GM23338 (cell line): ENCODE results near the gene ISL1. TPM values are rescaled to one million over a fixed set of nuclear protein-coding genes. Genes with fewer than 3 reads are reported as not detected.

ENCODE experiments used
- ATAC-seq: fragments of 200-7000 bp; cut with Tn5 transposase; 3 replicates; pipeline ENCODE4 v1.9.1; 2020
- DNase-seq: peaks from one replicate; pipeline ENCODE4 v3.0.0-alpha.2; 2015; ENCODE audit warnings: low spot score
- H2AFZ ChIP-seq: fragments of 200-600 bp; sonication (generic); 2 replicates; pipeline ENCODE4 v1.8.0; 2016; ENCODE audit warnings: antibody characterized with exemption, mild to moderate bottlenecking, moderate library complexity
- H3F3A ChIP-seq: fragments of 200-600 bp; sonication (generic); replicated peaks from 2 replicates; pipeline ENCODE4 v1.8.0; 2017; ENCODE audit warnings: antibody characterized with exemption, mixed run types, low read depth
- H3K27ac ChIP-seq: fragments of 200-600 bp; sonication (generic); 2 replicates; pipeline ENCODE4 v1.6.1; 2016; ENCODE audit warnings: low read depth
- H3K27me3 ChIP-seq: fragments of 200-600 bp; sonication (generic); 2 replicates; pipeline ENCODE4 v1.8.0; 2016; ENCODE audit warnings: mild to moderate bottlenecking, mixed run types, moderate library complexity; ENCODE audit not compliant: insufficient read depth
- H3K36me3 ChIP-seq: fragments of 200-600 bp; sonication (generic); 2 replicates; pipeline ENCODE4 v1.8.0; 2016; ENCODE audit warnings: mild to moderate bottlenecking; ENCODE audit not compliant: insufficient read depth
- H3K4me1 ChIP-seq: fragments of 200-600 bp; sonication (generic); 2 replicates; pipeline ENCODE4 v1.8.0; 2016; ENCODE audit warnings: mild to moderate bottlenecking, moderate library complexity; ENCODE audit not compliant: insufficient read depth
- H3K4me2 ChIP-seq: fragments of 200-600 bp; sonication (generic); 2 replicates; pipeline ENCODE4 v1.7.1; 2017; ENCODE audit warnings: mixed run types
- H3K4me3 ChIP-seq: fragments of 200-600 bp; sonication (generic); 2 replicates; pipeline ENCODE4 v1.6.1; 2016; ENCODE audit warnings: mixed run types
- H3K79me2 ChIP-seq: fragments of 200-600 bp; sonication (generic); replicated peaks from 2 replicates; pipeline ENCODE4 v1.8.0; 2017; ENCODE audit warnings: mild to moderate bottlenecking; ENCODE audit not compliant: insufficient read depth
- H3K9me2 ChIP-seq: fragments of 200-600 bp; sonication (generic); 2 replicates; pipeline ENCODE4 v1.8.0; 2017; ENCODE audit not compliant: insufficient read depth
- H4K20me1 ChIP-seq: fragments of 200-600 bp; sonication (generic); replicated peaks from 2 replicates; pipeline ENCODE4 v1.8.0; 2017; ENCODE audit warnings: mild to moderate bottlenecking; ENCODE audit not compliant: insufficient read depth
- H3K27ac Mint-ChIP-seq: 2 replicates; pipeline ENCODE4 v1.8.0; 2020; ENCODE audit warnings: inconsistent platforms, mild to moderate bottlenecking, moderate library complexity, mixed read lengths
- H3K27me3 Mint-ChIP-seq: 3 replicates; pipeline ENCODE4 v1.8.0; 2022; ENCODE audit warnings: low read depth, mild to moderate bottlenecking, moderate library complexity, mixed read lengths, inconsistent platforms; ENCODE audit not compliant: insufficient read depth, poor library complexity
- H3K36me3 Mint-ChIP-seq: 3 replicates; pipeline ENCODE4 v1.8.0; 2021; ENCODE audit warnings: low read depth, mild to moderate bottlenecking, inconsistent platforms, moderate library complexity, mixed read lengths
- H3K4me1 Mint-ChIP-seq: 3 replicates; pipeline ENCODE4 v1.8.0; 2020; ENCODE audit warnings: mild to moderate bottlenecking, inconsistent platforms, mixed read lengths
- H3K4me3 Mint-ChIP-seq: 3 replicates; pipeline ENCODE4 v1.8.0; 2021; ENCODE audit warnings: moderate library complexity, mild to moderate bottlenecking, inconsistent platforms, mixed read lengths
- H3K9me3 Mint-ChIP-seq: 3 replicates; pipeline ENCODE4 v1.8.0; 2020; ENCODE audit warnings: moderate library complexity, mild to moderate bottlenecking, inconsistent platforms, mixed read lengths
- CREB1 ChIP-seq: fragments of 250-450 bp; sonication (Bioruptor Pico); IDR thresholded peaks from 2 replicates; pipeline ENCODE4 v1.5.0; 2020; ENCODE audit warnings: low read depth, mild to moderate bottlenecking, moderate library complexity
- EZH2 ChIP-seq: fragments of 200-600 bp; sonication (generic); IDR thresholded peaks from one replicate; pipeline ENCODE4 v1.8.0; 2017; ENCODE audit warnings: antibody characterized with exemption, mild to moderate bottlenecking, low read depth; ENCODE audit not compliant: unreplicated experiment
- EZH2phosphoT487 ChIP-seq: fragments of 200-600 bp; sonication (generic); IDR thresholded peaks from one replicate; pipeline ENCODE4 v1.8.1; 2018; ENCODE audit warnings: antibody characterized with exemption; ENCODE audit not compliant: unreplicated experiment
- NANOG ChIP-seq: IDR thresholded peaks from 2 replicates; pipeline ENCODE4 v1.6.1; 2016; ENCODE audit warnings: antibody characterized with exemption, borderline replicate concordance
- POLR2AphosphoS5 ChIP-seq: IDR thresholded peaks from 2 replicates; pipeline ENCODE4 v1.6.1; 2016; ENCODE audit warnings: antibody characterized with exemption, low read depth
- ZNF114 ChIP-seq: fragments of 250-450 bp; sonication (Bioruptor Pico); IDR thresholded peaks from 2 replicates; pipeline ENCODE4 v1.5.0; 2020; ENCODE audit warnings: mild to moderate bottlenecking, moderate library complexity
- ZNF462 ChIP-seq: fragments of 250-450 bp; sonication (Bioruptor Pico); IDR thresholded peaks from 2 replicates; pipeline ENCODE4 v1.5.0; 2020; ENCODE audit warnings: mild to moderate bottlenecking, moderate library complexity
- long read RNA-seq: library from polyadenylated mRNA; unstranded; transcript quantifications from one replicate; pipeline ENCODE4 v2.0.0, GENCODE V29; 2020; ENCODE audit not compliant: unreplicated experiment
- polyA plus RNA-seq: library from polyadenylated mRNA; unstranded; fragments of >200 nt; fragmentation: Nextera tagmentation; extraction: Ambion mirVana; gene quantifications from 2 replicates; pipeline ENCODE4 v1.2.1, GENCODE V29; 2016
- total RNA-seq: library from RNA; depleted of rRNA; stranded (reverse); fragments of >200 nt; shearing (Covaris generic); gene quantifications from 2 replicates; pipeline ENCODE4 v1.2.3, GENCODE V29; 2014; rRNA removed

Gene ISL1
- total RNA-seq (0.38 and 1.8 TPM in 2 replicates), polyA plus RNA-seq (0.50 and 0.55 TPM in 2 replicates)
- long read RNA-seq, partial matches to known transcripts, result 1 of 1 reads
- long read RNA-seq, other reads (novel, unspliced or antisense), result 0 of 1 reads

DNA sequence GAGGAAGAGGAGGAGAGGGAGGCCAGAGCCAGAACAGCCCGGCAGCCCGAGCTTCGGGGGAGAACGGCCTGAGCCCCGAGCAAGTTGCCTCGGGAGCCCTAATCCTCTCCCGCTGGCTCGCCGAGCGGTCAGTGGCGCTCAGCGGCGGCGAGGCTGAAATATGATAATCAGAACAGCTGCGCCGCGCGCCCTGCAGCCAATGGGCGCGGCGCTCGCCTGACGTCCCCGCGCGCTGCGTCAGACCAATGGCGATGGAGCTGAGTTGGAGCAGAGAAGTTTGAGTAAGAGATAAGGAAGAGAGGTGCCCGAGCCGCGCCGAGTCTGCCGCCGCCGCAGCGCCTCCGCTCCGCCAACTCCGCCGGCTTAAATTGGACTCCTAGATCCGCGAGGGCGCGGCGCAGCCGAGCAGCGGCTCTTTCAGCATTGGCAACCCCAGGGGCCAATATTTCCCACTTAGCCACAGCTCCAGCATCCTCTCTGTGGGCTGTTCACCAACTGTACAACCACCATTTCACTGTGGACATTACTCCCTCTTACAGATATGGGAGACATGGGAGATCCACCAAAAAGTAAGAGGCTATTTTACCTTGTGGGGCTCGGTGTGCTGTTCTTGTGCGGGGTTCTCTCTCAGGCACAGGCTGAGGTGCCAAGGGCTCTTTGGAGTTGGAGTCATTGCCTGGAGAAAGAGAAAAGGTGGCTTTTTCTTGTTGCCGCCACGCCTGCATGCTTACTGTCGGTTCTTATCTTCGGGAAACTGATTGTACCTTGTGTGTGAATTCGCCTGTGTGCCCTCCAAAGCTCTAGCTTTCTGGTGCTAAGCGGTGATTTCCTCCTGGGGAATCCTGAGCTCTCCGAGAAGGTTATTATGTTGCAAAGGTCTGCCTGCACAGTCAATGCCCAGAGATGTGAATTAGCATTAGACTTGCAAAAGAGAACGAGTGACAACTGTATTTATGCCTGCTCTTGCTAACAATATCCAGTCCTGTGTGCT is at the start of gene ISL1:
Gene ISL1 (plus strand): TSS at position 318 of the 991 bp plus-strand sequence. CDS start 224 bp downstream, at position 542.
- Mint-ChIP-seq H3K4me3 (peak within 1 kb of the TSS; percentile 78), H3K9me3 (no peaks in the 10 kb centered on the region; the same call in 1 of the 3 replicates), H3K4me1 (peaks cover 83% of the 10 kb centered on the region), H3K27ac (no peak within 1 kb of the TSS), H3K36me3 (no peaks in the 10 kb centered on the region), H3K27me3 (peaks cover 99% of the 10 kb centered on the region)
- Histone ChIP-seq H3K4me2 (peak within 1 kb of the TSS; percentile 87), H3K9me2 (no peaks in the 10 kb centered on the region), H2AFZ (peak within 1 kb of the TSS; percentile 78), H3F3A (peaks cover 31% of the 10 kb centered on the region), H3K27ac (no peak within 1 kb of the TSS), H4K20me1 (no peaks in the 10 kb centered on the region; the same call in 1 of the 2 replicates), H3K4me1 (peaks cover 68% of the 10 kb centered on the region), H3K79me2 (no peaks in the 10 kb centered on the region), H3K27me3 (peaks cover 92% of the 10 kb centered on the region), H3K4me3 (peak within 1 kb of the TSS; percentile 66), H3K36me3 (no peaks in the 10 kb centered on the region)
- TF ChIP-seq ZNF462 (CRISPR knock-in tag), result no peak
- peak; percentile 74 for TF ChIP-seq CREB1 (CRISPR knock-in tag)
- TF ChIP-seq NANOG, result 0 out of 2 replicates have a peak, but pooled peaks have one; percentile 21
- TF ChIP-seq ZNF114 (CRISPR knock-in tag), result no peak
- TF ChIP-seq POLR2AphosphoS5, result peak; percentile 58
- peak; percentile 82 for TF ChIP-seq EZH2
- peak; percentile 46 for TF ChIP-seq EZH2phosphoT487
- peak; percentile 78 for ATAC-seq
- DNase-seq, result peak; percentile 94
